ENCODE measurements around the gene ARL4A.

- no peak for TF ChIP-seq CTCF (conservative IDR thresholded peaks at IDR 0.05; ENCODE audit: low read depth, low read length)
- no peak for TF ChIP-seq EZH2 (IDR thresholded peaks at IDR 0.05; ENCODE audit: borderline replicate concordance, low read depth, low read length, poor library complexity, severe bottlenecking)
These were observed 22.5 kb downstream of the ARL4A start for GRCh38 chr7:12709726-12710502.
